Stimulated activated CD8-positive, alpha-beta memory T cell treated with anti-CD3 and anti-CD28 coated beads, Interleukin-15, amount 100 ng/mL, for 1 hour (primary cell): ENCODE results near the gene RPL28.

ENCODE experiments used
- DNase-seq: peaks from one replicate; pipeline ENCODE4 v3.0.0-alpha.2; 2020; ENCODE audit warnings: low read depth

RPL28 gene

GRCh38 chr19:55353803-55354697 lies 31.7 kb upstream of the RPL28 start:
- peak; percentile 34 for DNase-seq

GRCh38 chr19:55354698-55355212 lies 31.0 kb upstream of the RPL28 start, which contains the start of gene COX6B2:
COX6B2 (minus strand) TSS chr19:55354719; CDS start chr19:55354521, 198 bp downstream.
- no peak for DNase-seq

- no peak for DNase-seq
These were observed 30.4 kb upstream of the RPL28 start for GRCh38 chr19:55355213-55355821.

- no peak for DNase-seq
These were observed 27.2 kb upstream of the RPL28 start for GRCh38 chr19:55358493-55358892.

GRCh38 chr19:55358943-55359908 lies 26.5 kb upstream of the RPL28 start:
- no peak for DNase-seq

- no peak for DNase-seq
These were observed 24.8 kb upstream of the RPL28 start for GRCh38 chr19:55360902-55361301.

- DNase-seq: no peak
These were observed 23.4 kb upstream of the RPL28 start for GRCh38 chr19:55362174-55362989.

GRCh38 chr19:55362990-55363716 lies 22.6 kb upstream of the RPL28 start, which contains the start of gene GARIN5B:
GARIN5B (minus strand) TSS chr19:55363260; CDS start chr19:55363066, 194 bp downstream.
- DNase-seq: no peak

- no peak for DNase-seq
These were observed 20.5 kb upstream of the RPL28 start for GRCh38 chr19:55365245-55365644.

GRCh38 chr19:55365964-55366363 lies 19.8 kb upstream of the RPL28 start:
- DNase-seq: no peak

- DNase-seq: no peak
These were observed 18.9 kb upstream of the RPL28 start for GRCh38 chr19:55366790-55367189.

GRCh38 chr19:55368106-55368505 lies 17.6 kb upstream of the RPL28 start:
- no peak for DNase-seq

- DNase-seq: no peak
These were observed 16.8 kb upstream of the RPL28 start for GRCh38 chr19:55368701-55369563.

- DNase-seq: no peak
These were observed 16.0 kb upstream of the RPL28 start for GRCh38 chr19:55369653-55370304.

- DNase-seq: no peak
These were observed 15.3 kb upstream of the RPL28 start, which contains the start of gene IL11 for GRCh38 chr19:55370305-55370988. IL11 (minus strand) TSS chr19:55370463; CDS start chr19:55370310, 153 bp downstream.

GRCh38 chr19:55372316-55373081 lies 13.2 kb upstream of the RPL28 start:
- no peak for DNase-seq

- no peak for DNase-seq
These were observed 12.3 kb upstream of the RPL28 start for GRCh38 chr19:55373306-55373992.
